ENCODE data around the gene ZCCHC3.

Gene ZCCHC3

GRCh38 chr20:284172-284571 lies 13.2 kb upstream of the ZCCHC3 start:
- no peak for DNase-seq (ENCODE audit: low spot score)

GRCh38 chr20:286508-286907 lies 10.9 kb upstream of the ZCCHC3 start:
- DNase-seq (ENCODE audit: low spot score): no peak

GRCh38 chr20:288956-289692 lies 8.2 kb upstream of the ZCCHC3 start:
- no peak for DNase-seq (ENCODE audit: low spot score)

GRCh38 chr20:289693-290083 lies 7.7 kb upstream of the ZCCHC3 start:
- no peak for DNase-seq (ENCODE audit: low spot score)

- DNase-seq (ENCODE audit: low spot score): peak; percentile 98
Observed at GRCh38 chr20:290084-290831, 7.1 kb upstream of the ZCCHC3 start, which contains the start of gene C20orf96. Gene C20orf96, minus strand, starts transcription at chr20:290750. Its CDS starts 140 bp downstream, at chr20:290610.

GRCh38 chr20:294602-295001 lies 2.8 kb upstream of the ZCCHC3 start:
- no peak for DNase-seq (ENCODE audit: low spot score)

- no peak for DNase-seq (ENCODE audit: low spot score)
Observed at GRCh38 chr20:295804-296203, 1.6 kb upstream of the ZCCHC3 start.

- DNase-seq (ENCODE audit: low spot score): peak; percentile 26
Observed at GRCh38 chr20:297925-298775, 780 bp downstream of the ZCCHC3 start.

GRCh38 chr20:298776-299391 lies 1.5 kb downstream of the ZCCHC3 start:
- DNase-seq (ENCODE audit: low spot score): no peak

- no peak for DNase-seq (ENCODE audit: low spot score)
Observed at GRCh38 chr20:300345-300990, 3.1 kb downstream of the ZCCHC3 start.

GRCh38 chr20:301886-302848 lies 4.8 kb downstream of the ZCCHC3 start:
- no peak for DNase-seq (ENCODE audit: low spot score)

- DNase-seq (ENCODE audit: low spot score): no peak
Observed at GRCh38 chr20:305745-306144, 8.4 kb downstream of the ZCCHC3 start.

- no peak for DNase-seq (ENCODE audit: low spot score)
Observed at GRCh38 chr20:308427-309038, 11.2 kb downstream of the ZCCHC3 start.

- DNase-seq (ENCODE audit: low spot score): no peak
Observed at GRCh38 chr20:309306-309840, 12.0 kb downstream of the ZCCHC3 start.

GRCh38 chr20:309841-310644 lies 12.7 kb downstream of the ZCCHC3 start:
- DNase-seq (ENCODE audit: low spot score): peak; percentile 98

- no peak for DNase-seq (ENCODE audit: low spot score)
Observed at GRCh38 chr20:310645-311044, 13.3 kb downstream of the ZCCHC3 start.

GRCh38 chr20:311609-312008 lies 14.2 kb downstream of the ZCCHC3 start:
- DNase-seq (ENCODE audit: low spot score): no peak

GRCh38 chr20:312067-312466 lies 14.7 kb downstream of the ZCCHC3 start:
- no peak for DNase-seq (ENCODE audit: low spot score)

GRCh38 chr20:312866-313265 lies 15.5 kb downstream of the ZCCHC3 start:
- no peak for DNase-seq (ENCODE audit: low spot score)
